Measurements from ENCODE around the gene SPRR2D.
"Not testable (repeated sequence)": the region's sequence is repeated elsewhere in the genome, so short reads cannot be mapped to it uniquely, and the experiment has no call there.

Gene SPRR2D

GRCh38 chr1:153040950-153041631 is at the start of gene SPRR2D:
Gene SPRR2D, minus strand, starts transcription at chr1:153041120. Its CDS starts 774 bp downstream, at chr1:153040346.
- DNase-seq (ENCODE audit: low read depth): no peak

- DNase-seq (ENCODE audit: low read depth): no peak
Observed at GRCh38 chr1:153087652-153088051, 46.7 kb upstream of the SPRR2D start.

- DNase-seq (ENCODE audit: low read depth): no peak
Observed at GRCh38 chr1:153081736-153082135, 40.8 kb upstream of the SPRR2D start.

GRCh38 chr1:153072806-153073726 is 32.1 kb upstream of the SPRR2D start:
- no peak for DNase-seq (ENCODE audit: low read depth)

GRCh38 chr1:153071511-153071910 is 30.6 kb upstream of the SPRR2D start, which contains the start of gene SPRR2B:
Gene SPRR2B, minus strand, starts transcription at chr1:153071611. Its CDS starts 772 bp downstream, at chr1:153070839.
- DNase-seq (ENCODE audit: low read depth): no peak

GRCh38 chr1:153070243-153070642 is 29.3 kb upstream of the SPRR2D start:
- no peak for DNase-seq (ENCODE audit: low read depth)

- DNase-seq (ENCODE audit: low read depth): no peak
Observed at GRCh38 chr1:153058826-153059784, 18.2 kb upstream of the SPRR2D start.

- DNase-seq (ENCODE audit: low read depth): no peak
Observed at GRCh38 chr1:153058154-153058553, 17.2 kb upstream of the SPRR2D start.

GRCh38 chr1:153057375-153057774 is 16.5 kb upstream of the SPRR2D start, which contains the start of gene SPRR2A:
Gene SPRR2A, minus strand, starts transcription at chr1:153057512. Its CDS starts 777 bp downstream, at chr1:153056735.
- DNase-seq (ENCODE audit: low read depth): no peak

- DNase-seq (ENCODE audit: low read depth): not testable (repeated sequence)
Observed at GRCh38 chr1:153056111-153056510, 15.2 kb upstream of the SPRR2D start.

GRCh38 chr1:153049211-153049610 is 8.3 kb upstream of the SPRR2D start:
- DNase-seq (ENCODE audit: low read depth): no peak

- no peak for DNase-seq (ENCODE audit: low read depth)
Observed at GRCh38 chr1:153035211-153035610, 5.7 kb downstream of the SPRR2D start.

- no peak for DNase-seq (ENCODE audit: low read depth)
Observed at GRCh38 chr1:153032677-153033308, 8.1 kb downstream of the SPRR2D start.

GRCh38 chr1:153032073-153032472 is 8.8 kb downstream of the SPRR2D start:
- no peak for DNase-seq (ENCODE audit: low read depth)

- no peak for DNase-seq (ENCODE audit: low read depth)
Observed at GRCh38 chr1:153030895-153031294, 10.0 kb downstream of the SPRR2D start, which contains the start of gene SPRR1B. Gene SPRR1B, plus strand, starts transcription at chr1:153031203. Its CDS starts 1,143 bp downstream, at chr1:153032346.

- no peak for DNase-seq (ENCODE audit: low read depth)
Observed at GRCh38 chr1:153028766-153029165, 12.2 kb downstream of the SPRR2D start.

- no peak for DNase-seq (ENCODE audit: low read depth)
Observed at GRCh38 chr1:153025797-153026196, 15.1 kb downstream of the SPRR2D start.

- DNase-seq (ENCODE audit: low read depth): no peak
Observed at GRCh38 chr1:153024413-153024812, 16.5 kb downstream of the SPRR2D start.

- DNase-seq (ENCODE audit: low read depth): no peak
Observed at GRCh38 chr1:153023109-153023508, 17.8 kb downstream of the SPRR2D start.

GRCh38 chr1:153022340-153022739 is 18.6 kb downstream of the SPRR2D start:
- not testable (repeated sequence) for DNase-seq (ENCODE audit: low read depth)

GRCh38 chr1:153021829-153022228 is 19.1 kb downstream of the SPRR2D start:
- DNase-seq (ENCODE audit: low read depth): not testable (repeated sequence)

Measured in stimulated activated CD4-positive, alpha-beta T cell treated with anti-CD3 and anti-CD28 coated beads, Interleukin-2, amount 100 ng/mL, for 4 hours (primary cell).